Astrocyte of the spinal cord (primary cell): ENCODE results near the gene MYBPC3.

ENCODE experiments used
- DNase-seq: peaks from one replicate; pipeline ENCODE4 v3.0.0; 2011; ENCODE audit warnings: low read depth, low spot score
- H3K4me3 ChIP-seq: 2 replicates; pipeline ENCODE4 v1.5.1; 2011; ENCODE audit warnings: low read depth, mild to moderate bottlenecking, low read length, moderate library complexity
- in situ Hi-C: cut with HindIII; loops from 2 replicates; pipeline ENCODE4 v1.10.0; 2017; ENCODE audit warnings: low sequenced_read_pairs
- TF ChIP-seq, protein P1 (sequence below): IDR thresholded peaks from 2 replicates; pipeline ENCODE4 v1.5.1; 2012; ENCODE audit warnings: low read depth, mild to moderate bottlenecking, low read length, inconsistent platforms

The MYBPC3 gene

DNA sequence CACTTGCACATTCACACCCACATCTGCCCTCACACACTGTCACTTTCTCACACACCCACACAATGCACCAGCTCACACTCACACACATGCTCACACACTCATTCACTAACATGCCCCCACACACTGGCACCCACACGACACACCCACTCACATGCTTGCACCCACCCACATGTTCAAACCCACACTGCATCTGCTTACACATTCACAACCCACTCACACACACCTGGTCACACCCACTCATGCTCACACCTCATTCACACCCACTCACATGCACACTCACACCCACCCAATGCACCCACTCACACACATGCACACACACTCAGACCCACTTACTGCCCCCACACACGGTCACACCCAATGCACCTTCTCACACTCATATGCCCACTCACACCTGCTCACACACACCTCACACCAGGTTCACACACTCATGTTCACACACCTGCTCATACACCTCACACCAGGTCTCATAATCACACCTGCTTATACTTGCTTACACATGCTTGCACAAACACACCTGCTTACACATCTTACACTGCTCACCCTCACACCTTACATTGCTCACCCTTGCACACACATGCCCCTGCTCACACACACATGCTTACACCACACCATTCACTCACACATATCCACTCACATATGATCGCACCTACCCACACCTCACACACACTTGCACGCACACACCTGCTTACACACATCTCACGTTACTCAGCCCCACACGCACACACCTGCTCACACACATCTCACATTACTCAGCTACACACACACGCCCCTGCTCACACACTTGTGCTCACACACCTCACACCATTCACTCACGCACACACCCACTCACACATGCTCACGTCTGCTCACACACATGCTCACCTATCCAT, 3.9 kb upstream of the MYBPC3 start:
- in situ Hi-C loops = no loop called here
- no peak overlapping the region for H3K4me3 ChIP-seq
- TF ChIP-seq, protein P1, sequence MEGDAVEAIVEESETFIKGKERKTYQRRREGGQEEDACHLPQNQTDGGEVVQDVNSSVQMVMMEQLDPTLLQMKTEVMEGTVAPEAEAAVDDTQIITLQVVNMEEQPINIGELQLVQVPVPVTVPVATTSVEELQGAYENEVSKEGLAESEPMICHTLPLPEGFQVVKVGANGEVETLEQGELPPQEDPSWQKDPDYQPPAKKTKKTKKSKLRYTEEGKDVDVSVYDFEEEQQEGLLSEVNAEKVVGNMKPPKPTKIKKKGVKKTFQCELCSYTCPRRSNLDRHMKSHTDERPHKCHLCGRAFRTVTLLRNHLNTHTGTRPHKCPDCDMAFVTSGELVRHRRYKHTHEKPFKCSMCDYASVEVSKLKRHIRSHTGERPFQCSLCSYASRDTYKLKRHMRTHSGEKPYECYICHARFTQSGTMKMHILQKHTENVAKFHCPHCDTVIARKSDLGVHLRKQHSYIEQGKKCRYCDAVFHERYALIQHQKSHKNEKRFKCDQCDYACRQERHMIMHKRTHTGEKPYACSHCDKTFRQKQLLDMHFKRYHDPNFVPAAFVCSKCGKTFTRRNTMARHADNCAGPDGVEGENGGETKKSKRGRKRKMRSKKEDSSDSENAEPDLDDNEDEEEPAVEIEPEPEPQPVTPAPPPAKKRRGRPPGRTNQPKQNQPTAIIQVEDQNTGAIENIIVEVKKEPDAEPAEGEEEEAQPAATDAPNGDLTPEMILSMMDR = no peak
- no peak for DNase-seq

DNA sequence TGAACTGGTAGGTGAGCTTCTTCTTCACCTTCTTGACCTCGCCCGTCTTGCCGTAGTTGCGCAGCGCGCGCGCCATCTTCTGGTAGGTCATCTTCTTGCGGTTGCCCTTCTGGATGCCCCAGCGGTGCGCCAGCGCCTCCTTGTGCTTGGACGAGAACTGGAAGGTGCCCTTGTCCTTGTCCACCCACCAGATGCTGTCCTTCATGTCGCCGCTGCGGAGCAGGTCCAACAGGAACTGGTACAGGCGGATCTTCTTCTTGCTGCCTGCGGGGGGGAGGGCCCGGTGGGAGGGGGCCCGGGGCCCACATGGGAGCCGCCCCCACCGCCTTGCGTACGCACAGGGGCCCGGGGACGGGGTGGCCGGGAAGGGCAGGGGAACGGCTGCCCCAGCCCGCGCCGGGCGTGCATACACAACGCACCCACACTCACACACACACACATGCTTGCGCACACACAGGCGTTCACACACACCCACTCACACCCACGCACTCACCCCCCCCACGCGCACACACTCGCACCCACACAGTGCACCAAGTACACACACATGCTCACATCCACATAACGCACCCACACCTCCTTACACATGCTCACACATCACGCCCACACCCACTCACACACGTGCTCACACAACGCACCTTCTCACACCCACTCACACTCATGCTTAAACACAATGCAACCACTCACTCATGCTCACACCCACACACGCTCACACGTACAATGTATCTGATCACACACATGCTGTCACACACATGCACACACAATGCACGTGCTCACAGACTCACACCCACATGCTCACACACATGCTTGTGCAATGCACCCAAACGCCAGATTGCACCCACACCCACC, 3.0 kb upstream of the MYBPC3 start:
- peak overlapping the region; percentile 6 for H3K4me3 ChIP-seq
- TF ChIP-seq, protein P1 = peak; percentile 98
- DNase-seq = peak; percentile 88
- in situ Hi-C loops = no loop called here

DNA sequence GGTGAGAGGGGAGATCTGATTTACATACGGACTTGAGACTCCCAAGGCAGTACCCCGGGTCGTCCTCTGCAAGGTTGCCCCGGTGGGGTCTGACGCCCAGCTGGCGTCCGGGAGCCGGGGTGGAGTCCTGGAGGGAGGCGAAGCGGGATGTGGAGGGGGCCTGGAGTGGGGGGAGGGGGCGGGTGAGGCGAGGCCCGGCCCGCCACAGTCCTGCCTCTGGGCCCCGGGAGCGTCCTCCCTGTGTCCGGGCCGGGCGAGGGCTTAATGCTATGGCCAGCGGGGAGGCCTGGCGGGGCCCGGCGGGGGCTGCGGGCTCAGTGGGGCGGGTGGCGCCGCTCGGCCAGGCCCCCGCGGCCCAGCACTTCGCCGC, 2.4 kb upstream of the MYBPC3 start:
- no peak for DNase-seq
- in situ Hi-C loops = no loop called here
- peak overlapping the region; percentile 6 for H3K4me3 ChIP-seq
- TF ChIP-seq, protein P1 = no peak

DNA sequence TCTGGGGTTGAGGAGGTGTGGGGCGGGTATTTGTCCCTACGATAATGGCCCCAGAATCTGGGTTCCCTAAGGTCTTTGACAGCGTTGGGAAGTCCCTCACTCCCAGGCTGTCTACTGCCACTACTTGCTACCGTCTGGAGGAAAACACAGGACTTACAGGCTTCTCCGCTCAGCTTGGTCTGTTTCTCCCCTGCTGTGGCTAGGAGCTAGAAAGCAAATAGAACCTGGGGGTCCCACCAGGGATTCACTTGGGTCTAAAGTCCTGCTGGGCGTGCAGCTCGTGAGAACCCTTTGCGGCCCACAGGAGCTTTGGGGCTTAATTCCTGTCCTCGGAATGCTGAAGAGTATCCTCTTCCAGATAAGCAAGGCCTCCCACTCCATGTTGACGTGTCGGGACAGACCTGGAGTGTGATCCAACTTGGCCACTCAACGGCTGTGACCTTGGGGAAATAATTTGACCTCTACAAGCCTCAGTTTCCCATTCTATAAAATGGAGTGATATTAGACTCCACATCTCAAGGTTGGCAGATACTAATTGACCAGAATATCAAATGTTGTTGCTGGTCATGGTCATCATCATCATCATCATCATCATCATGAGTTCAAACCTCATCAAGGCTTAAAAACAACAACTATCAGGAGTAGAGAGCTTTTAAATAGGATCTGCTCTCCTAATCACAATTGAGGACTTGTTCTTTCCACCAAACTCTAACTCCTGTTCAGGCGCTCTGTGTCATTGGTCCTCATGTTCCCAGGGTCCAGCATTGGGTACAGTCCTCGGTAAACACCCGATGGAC, 1.7 kb upstream of the MYBPC3 start:
- TF ChIP-seq, protein P1 = no peak
- in situ Hi-C loops = no loop called here
- H3K4me3 ChIP-seq = no peak overlapping the region
- DNase-seq = no peak

DNA sequence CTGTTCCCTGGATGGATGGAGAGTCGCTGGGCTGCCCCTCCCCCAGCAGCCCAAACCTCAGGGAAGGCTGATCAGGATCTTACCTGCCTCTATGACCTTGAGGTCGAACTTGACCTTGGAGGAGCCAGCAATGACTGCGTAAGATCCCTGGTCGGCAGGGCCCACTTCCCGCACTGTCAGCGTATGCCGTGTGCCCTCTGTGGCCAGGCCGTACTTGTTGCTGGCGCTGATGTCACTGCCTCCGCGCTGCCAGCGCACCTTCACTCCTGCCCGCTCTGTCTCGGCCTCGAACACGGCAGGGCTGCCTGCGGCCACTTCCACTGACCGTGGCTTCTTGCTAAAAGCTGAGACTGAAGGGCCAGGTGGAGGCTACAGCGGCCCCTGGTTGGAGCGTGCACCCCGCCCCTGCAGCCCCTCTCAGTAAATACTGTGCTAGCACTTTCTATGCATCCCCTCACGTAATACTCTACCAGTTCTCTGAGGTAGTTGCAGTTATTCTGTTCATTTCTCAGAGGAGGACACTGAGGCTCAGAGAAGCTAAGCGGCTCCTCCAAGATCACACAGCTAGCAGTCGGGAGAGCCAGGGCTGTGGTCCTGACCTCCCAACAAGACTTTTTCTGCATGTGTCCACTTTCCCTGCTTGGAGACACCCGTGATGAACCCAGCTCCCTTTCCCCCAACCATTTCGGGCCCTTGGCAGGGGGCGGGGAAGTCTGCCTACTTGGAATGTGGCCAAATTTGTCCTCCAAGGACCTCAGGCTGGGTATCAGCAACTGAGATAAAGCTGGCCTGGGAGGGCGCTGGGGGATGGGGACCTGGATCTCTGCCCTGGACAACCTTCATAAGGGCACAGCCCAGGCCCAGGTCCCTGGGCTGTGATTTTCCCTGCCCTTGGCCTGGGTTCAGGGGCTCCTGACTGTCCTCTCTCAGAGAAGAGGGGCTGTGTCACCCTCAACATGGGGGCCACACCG, 1.1 kb downstream of the MYBPC3 start:
- no peak for DNase-seq
- H3K4me3 ChIP-seq = no peak overlapping the region
- in situ Hi-C loops = no loop called here
- TF ChIP-seq, protein P1 = no peak
